ENCODE results near the gene AMER2. TPM values are rescaled to one million over a fixed set of nuclear protein-coding genes. Genes with fewer than 3 reads are reported as not detected.
A peak's percentile ranks its signal among the peaks of the same experiment; 100 is the strongest.

AMER2 gene
- total RNA-seq, 2 donors from 2014 or later, result not detected

DNA sequence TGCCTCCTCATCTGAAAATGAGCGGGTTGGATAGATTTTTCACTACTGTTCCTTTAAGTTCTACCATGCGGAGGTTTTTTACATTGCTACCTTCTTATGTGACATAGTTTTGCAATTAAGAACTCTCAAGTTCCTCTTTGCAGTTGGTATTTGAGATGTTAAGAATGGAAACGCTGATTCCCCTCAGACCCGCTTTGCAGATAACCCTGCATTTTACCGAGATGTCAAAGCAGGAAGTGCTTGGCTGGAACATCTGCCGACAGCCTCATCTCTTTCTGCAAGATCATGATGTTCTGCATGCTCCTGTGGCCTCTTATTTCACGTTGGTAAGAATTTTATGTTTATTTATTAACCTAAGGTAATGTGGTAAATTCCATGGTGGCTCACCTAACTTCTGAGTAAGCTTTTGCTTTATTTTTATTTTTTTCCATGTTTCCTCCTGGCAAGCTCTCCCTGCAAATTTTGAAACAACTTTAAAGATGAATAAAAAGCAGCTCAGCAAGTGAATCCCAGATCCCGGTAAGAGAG, 53.6 kb downstream of the AMER2 start:
- peaks cover 0 to 8% of the 10 kb centered on the region in 2 donors for H3K9me3 ChIP-seq
- H3K4me3 ChIP-seq, result no peak overlapping the region
- TF ChIP-seq, protein P1, sequence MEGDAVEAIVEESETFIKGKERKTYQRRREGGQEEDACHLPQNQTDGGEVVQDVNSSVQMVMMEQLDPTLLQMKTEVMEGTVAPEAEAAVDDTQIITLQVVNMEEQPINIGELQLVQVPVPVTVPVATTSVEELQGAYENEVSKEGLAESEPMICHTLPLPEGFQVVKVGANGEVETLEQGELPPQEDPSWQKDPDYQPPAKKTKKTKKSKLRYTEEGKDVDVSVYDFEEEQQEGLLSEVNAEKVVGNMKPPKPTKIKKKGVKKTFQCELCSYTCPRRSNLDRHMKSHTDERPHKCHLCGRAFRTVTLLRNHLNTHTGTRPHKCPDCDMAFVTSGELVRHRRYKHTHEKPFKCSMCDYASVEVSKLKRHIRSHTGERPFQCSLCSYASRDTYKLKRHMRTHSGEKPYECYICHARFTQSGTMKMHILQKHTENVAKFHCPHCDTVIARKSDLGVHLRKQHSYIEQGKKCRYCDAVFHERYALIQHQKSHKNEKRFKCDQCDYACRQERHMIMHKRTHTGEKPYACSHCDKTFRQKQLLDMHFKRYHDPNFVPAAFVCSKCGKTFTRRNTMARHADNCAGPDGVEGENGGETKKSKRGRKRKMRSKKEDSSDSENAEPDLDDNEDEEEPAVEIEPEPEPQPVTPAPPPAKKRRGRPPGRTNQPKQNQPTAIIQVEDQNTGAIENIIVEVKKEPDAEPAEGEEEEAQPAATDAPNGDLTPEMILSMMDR (IDR thresholded peaks at IDR 0.05), result no peak
- DNase-seq (ENCODE audit: low spot score), result no peak
- no peaks in the 10 kb centered on the region for H3K27me3 ChIP-seq
- H3K27ac ChIP-seq, result no peak overlapping the region
- no peaks in the 10 kb centered on the region for H3K36me3 ChIP-seq
- no peaks in the 10 kb centered on the region for H3K4me1 ChIP-seq

DNA sequence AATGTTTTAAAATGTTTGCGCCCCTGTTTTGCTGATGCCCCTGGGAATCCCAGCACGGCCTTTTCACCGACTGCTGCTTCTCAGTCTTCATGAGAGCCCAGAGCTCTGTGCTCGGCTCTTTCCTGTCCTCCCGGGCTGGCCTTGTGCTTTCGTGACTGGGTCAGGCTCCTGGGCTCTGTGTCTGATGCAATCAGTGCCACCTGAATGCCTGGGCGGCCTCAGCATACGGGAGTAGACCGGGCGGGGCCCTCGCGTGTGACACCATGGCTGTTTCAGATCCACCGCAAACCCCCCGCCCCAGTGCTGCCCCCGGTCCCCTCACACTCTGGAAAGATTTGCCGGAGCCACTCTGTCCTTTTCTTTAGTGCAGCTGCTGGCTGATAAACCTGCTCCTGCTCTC, 54.8 kb downstream of the AMER2 start:
- Histone ChIP-seq H3K9me3 (peaks cover 0 to 4% of the 10 kb centered on the region in 2 donors), H3K4me3 (no peak overlapping the region), H3K4me1 (no peaks in the 10 kb centered on the region), H3K36me3 (no peaks in the 10 kb centered on the region), H3K27me3 (no peaks in the 10 kb centered on the region), H3K27ac (no peak overlapping the region)
- TF ChIP-seq, protein P1 (IDR thresholded peaks at IDR 0.05), result no peak
- no peak for DNase-seq (ENCODE audit: low spot score)

DNA sequence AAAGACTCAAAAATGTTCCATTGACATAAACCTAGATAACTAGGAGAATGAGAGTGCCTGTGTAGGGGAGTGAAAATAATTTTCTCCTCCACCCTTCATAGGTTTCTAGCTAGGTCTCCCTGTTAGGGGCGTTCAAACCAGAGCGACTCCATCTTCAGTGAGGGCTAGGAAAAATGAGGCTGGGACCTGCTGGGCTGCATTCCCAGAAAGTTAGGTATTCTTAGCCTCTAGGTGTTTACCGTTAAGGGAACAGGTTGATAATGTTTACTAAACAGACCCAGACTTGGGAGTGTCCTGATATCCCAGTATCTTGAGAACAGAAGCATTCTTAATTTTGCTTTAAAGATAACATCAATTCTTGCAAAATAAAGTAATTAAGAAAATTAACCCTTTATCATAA, 56.0 kb downstream of the AMER2 start:
- TF ChIP-seq, protein P1 (IDR thresholded peaks at IDR 0.05), result no peak
- no peaks in the 10 kb centered on the region for H3K27me3 ChIP-seq
- no peak for DNase-seq (ENCODE audit: low spot score)
- no peaks in the 10 kb centered on the region for H3K36me3 ChIP-seq
- H3K4me3 ChIP-seq, result no peak overlapping the region
- no peaks in the 10 kb centered on the region for H3K4me1 ChIP-seq
- no peak overlapping the region for H3K27ac ChIP-seq
- no peaks in the 10 kb centered on the region for H3K9me3 ChIP-seq

DNA sequence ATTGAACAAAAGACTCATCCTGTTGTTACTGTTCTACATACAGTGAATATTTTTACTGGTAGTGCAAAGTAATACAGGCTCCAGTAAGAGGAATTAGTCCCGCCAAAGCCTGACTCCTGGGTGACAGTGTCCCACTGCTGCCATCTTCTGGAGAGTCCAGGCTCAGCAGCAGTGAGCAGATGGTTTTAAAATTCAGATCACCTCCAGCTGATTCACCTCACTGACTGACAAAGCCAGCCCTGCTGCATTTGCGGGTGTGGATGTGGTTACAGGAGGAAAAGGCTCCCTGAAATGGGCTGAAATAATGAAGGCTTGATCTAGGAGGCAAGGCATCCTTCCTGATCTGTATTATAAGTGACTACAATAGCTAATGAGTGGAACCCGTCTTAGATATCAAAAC, 57.9 kb downstream of the AMER2 start:
- DNase-seq (ENCODE audit: low spot score), result peak; percentile 64
- Histone ChIP-seq H3K27me3 (no peaks in the 10 kb centered on the region), H3K4me3 (no peak overlapping the region), H3K36me3 (no peaks in the 10 kb centered on the region), H3K27ac (no peak overlapping the region), H3K4me1 (no peaks in the 10 kb centered on the region), H3K9me3 (no peaks in the 10 kb centered on the region)
- TF ChIP-seq, protein P1 (IDR thresholded peaks at IDR 0.05), result peak; percentile 59 to 83

DNA sequence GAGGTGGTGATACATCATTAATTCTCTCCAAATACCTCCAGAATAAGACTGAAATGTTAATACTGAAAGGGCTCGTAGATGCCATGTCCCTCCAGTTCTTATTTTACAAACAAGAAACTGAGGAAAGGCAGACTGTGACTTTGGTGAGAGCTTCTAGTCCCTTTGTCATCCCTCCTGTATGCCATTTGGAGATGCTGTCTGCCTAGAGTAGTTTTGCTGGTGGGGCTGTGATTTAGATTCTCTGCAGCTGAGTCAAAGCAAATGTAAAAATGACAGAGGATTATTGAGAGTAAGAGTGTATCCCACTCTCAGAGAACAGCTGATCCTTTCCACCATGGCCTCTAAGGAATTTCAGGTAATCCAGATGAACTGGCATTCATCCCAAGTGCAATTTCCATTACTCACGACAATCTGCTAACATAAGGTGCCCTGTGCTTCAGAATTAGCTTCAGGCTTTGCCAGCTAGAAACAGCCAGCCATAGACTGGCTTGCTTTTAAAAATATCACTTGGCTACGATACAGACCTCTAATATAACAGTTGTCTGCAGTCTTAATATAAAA, 59.3 kb downstream of the AMER2 start:
- no peaks in the 10 kb centered on the region for H3K27me3 ChIP-seq
- no peaks in the 10 kb centered on the region for H3K4me1 ChIP-seq
- H3K4me3 ChIP-seq, result no peak overlapping the region
- no peaks in the 10 kb centered on the region for H3K9me3 ChIP-seq
- H3K36me3 ChIP-seq, result no peaks in the 10 kb centered on the region
- no peak overlapping the region for H3K27ac ChIP-seq
- DNase-seq (ENCODE audit: low spot score), result no peak
- TF ChIP-seq, protein P1 (IDR thresholded peaks at IDR 0.05), result no peak

Other genes with a start within 250 kb of the AMER2 start
- not detected for gene PABPC3, start 76.2 kb downstream of the AMER2 start, total RNA-seq
- gene MTMR6, start 115.2 kb upstream of the AMER2 start, total RNA-seq, result 10 to 100 TPM; 14.8 to 21.2 TPM
- 10 to 100 TPM; 24.7 to 27.9 TPM for gene NUP58, start 129.3 kb upstream of the AMER2 start, total RNA-seq
- gene ATP8A2, start 199.7 kb upstream of the AMER2 start, total RNA-seq, result under 1 TPM; 0.08 to 0.19 TPM

Measured in right atrium auricular region (tissue), 2 donors.